ENCODE measurements around the gene TAS2R14.
A peak's percentile ranks its signal among the peaks of the same experiment; 100 is the strongest.

The TAS2R14 gene

GRCh38 chr12:10939163-10939562 is at the start of gene TAS2R14:
Gene TAS2R14, minus strand, starts transcription at chr12:10939263. Its CDS starts 56 bp downstream, at chr12:10939207.
- peaks cover 7% of the 10 kb centered on the region for H3K36me3 Mint-ChIP-seq
- H3K27me3 Mint-ChIP-seq: no peaks in the 10 kb centered on the region
- H3K4me3 Mint-ChIP-seq: no peak within 1 kb of the TSS
- H3K4me1 Mint-ChIP-seq: peaks cover 6% of the 10 kb centered on the region
- no peak within 1 kb of the TSS for H3K27ac Mint-ChIP-seq
- H3K9me3 Mint-ChIP-seq: peaks cover 6% of the 10 kb centered on the region

- H3K9me3 Mint-ChIP-seq: no peaks in the 10 kb centered on the region
- H3K27me3 Mint-ChIP-seq: no peaks in the 10 kb centered on the region
- H3K4me1 Mint-ChIP-seq: peaks cover 41% of the 10 kb centered on the region
- no peak within 1 kb of the TSS for H3K4me3 Mint-ChIP-seq
- H3K36me3 Mint-ChIP-seq: peaks cover 11% of the 10 kb centered on the region
- H3K27ac Mint-ChIP-seq: peak within 1 kb of the TSS; percentile 14
Measured at GRCh38 chr12:10986812-10987211, 47.7 kb upstream of the TAS2R14 start, which contains the start of gene TAS2R50. Gene TAS2R50, minus strand, starts transcription at chr12:10986912. Its CDS starts 52 bp downstream, at chr12:10986860.

- H3K36me3 Mint-ChIP-seq: peaks cover 4% of the 10 kb centered on the region
- H3K27me3 Mint-ChIP-seq: no peaks in the 10 kb centered on the region
- no peak overlapping the region for H3K27ac Mint-ChIP-seq
- no peak overlapping the region for H3K4me3 Mint-ChIP-seq
- H3K9me3 Mint-ChIP-seq: no peaks in the 10 kb centered on the region
- peaks cover 68% of the 10 kb centered on the region for H3K4me1 Mint-ChIP-seq
Measured at GRCh38 chr12:10982244-10982643, 43.2 kb upstream of the TAS2R14 start.

GRCh38 chr12:10974965-10975364 is 35.9 kb upstream of the TAS2R14 start:
- Mint-ChIP-seq H3K27me3 (no peaks in the 10 kb centered on the region), H3K9me3 (no peaks in the 10 kb centered on the region), H3K4me1 (peaks cover 41% of the 10 kb centered on the region), H3K27ac (no peak overlapping the region), H3K4me3 (no peak overlapping the region), H3K36me3 (peaks cover 4% of the 10 kb centered on the region)

- Mint-ChIP-seq H3K27me3 (no peaks in the 10 kb centered on the region), H3K27ac (no peak overlapping the region), H3K9me3 (no peaks in the 10 kb centered on the region), H3K36me3 (peaks cover 18% of the 10 kb centered on the region), H3K4me1 (no peaks in the 10 kb centered on the region), H3K4me3 (no peak overlapping the region)
Measured at GRCh38 chr12:10968765-10969456, 29.8 kb upstream of the TAS2R14 start.

- H3K4me3 Mint-ChIP-seq: no peak overlapping the region
- H3K36me3 Mint-ChIP-seq: peaks cover 18% of the 10 kb centered on the region
- H3K4me1 Mint-ChIP-seq: peaks cover 1% of the 10 kb centered on the region
- no peak overlapping the region for H3K27ac Mint-ChIP-seq
- H3K27me3 Mint-ChIP-seq: no peaks in the 10 kb centered on the region
- no peaks in the 10 kb centered on the region for H3K9me3 Mint-ChIP-seq
Measured at GRCh38 chr12:10967409-10967808, 28.3 kb upstream of the TAS2R14 start.

- Mint-ChIP-seq H3K27me3 (no peaks in the 10 kb centered on the region), H3K4me1 (peaks cover 12% of the 10 kb centered on the region), H3K9me3 (no peaks in the 10 kb centered on the region), H3K4me3 (no peak overlapping the region), H3K27ac (no peak overlapping the region), H3K36me3 (peaks cover 22% of the 10 kb centered on the region)
Measured at GRCh38 chr12:10966314-10966713, 27.3 kb upstream of the TAS2R14 start.

- H3K4me3 Mint-ChIP-seq: no peak overlapping the region
- H3K9me3 Mint-ChIP-seq: no peaks in the 10 kb centered on the region
- peaks cover 22% of the 10 kb centered on the region for H3K36me3 Mint-ChIP-seq
- peaks cover 19% of the 10 kb centered on the region for H3K4me1 Mint-ChIP-seq
- H3K27ac Mint-ChIP-seq: no peak overlapping the region
- no peaks in the 10 kb centered on the region for H3K27me3 Mint-ChIP-seq
Measured at GRCh38 chr12:10965476-10965875, 26.4 kb upstream of the TAS2R14 start.

GRCh38 chr12:10960211-10960610 is 21.1 kb upstream of the TAS2R14 start:
- Mint-ChIP-seq H3K4me1 (peaks cover 43% of the 10 kb centered on the region), H3K27me3 (no peaks in the 10 kb centered on the region), H3K4me3 (no peak overlapping the region), H3K36me3 (peaks cover 39% of the 10 kb centered on the region), H3K9me3 (peaks cover 11% of the 10 kb centered on the region), H3K27ac (no peak overlapping the region)

GRCh38 chr12:10959804-10960203 is 20.7 kb upstream of the TAS2R14 start:
- Mint-ChIP-seq H3K27me3 (no peaks in the 10 kb centered on the region), H3K27ac (no peak overlapping the region)

GRCh38 chr12:10957741-10958140 is 18.7 kb upstream of the TAS2R14 start:
- no peak overlapping the region for H3K4me3 Mint-ChIP-seq

More at GRCh38 chr12:10959804-10960203, 20.7 kb upstream of the TAS2R14 start:
- H3K4me1 Mint-ChIP-seq: peaks cover 44% of the 10 kb centered on the region
- H3K36me3 Mint-ChIP-seq: peaks cover 42% of the 10 kb centered on the region
- peaks cover 12% of the 10 kb centered on the region for H3K9me3 Mint-ChIP-seq
- H3K4me3 Mint-ChIP-seq: no peak overlapping the region

GRCh38 chr12:10956085-10956484 is 17.0 kb upstream of the TAS2R14 start:
- no peak overlapping the region for H3K27ac Mint-ChIP-seq
- H3K4me1 Mint-ChIP-seq: peaks cover 37% of the 10 kb centered on the region
- peaks cover 14% of the 10 kb centered on the region for H3K9me3 Mint-ChIP-seq
- H3K27me3 Mint-ChIP-seq: no peaks in the 10 kb centered on the region
- H3K4me3 Mint-ChIP-seq: no peak overlapping the region
- peaks cover 45% of the 10 kb centered on the region for H3K36me3 Mint-ChIP-seq

More at GRCh38 chr12:10957741-10958140, 18.7 kb upstream of the TAS2R14 start:
- no peak overlapping the region for H3K27ac Mint-ChIP-seq
- peaks cover 47% of the 10 kb centered on the region for H3K36me3 Mint-ChIP-seq
- H3K4me1 Mint-ChIP-seq: peaks cover 50% of the 10 kb centered on the region
- no peaks in the 10 kb centered on the region for H3K27me3 Mint-ChIP-seq
- peaks cover 12% of the 10 kb centered on the region for H3K9me3 Mint-ChIP-seq

GRCh38 chr12:10952645-10953044 is 13.6 kb upstream of the TAS2R14 start:
- Mint-ChIP-seq H3K27me3 (no peaks in the 10 kb centered on the region), H3K36me3 (peaks cover 46% of the 10 kb centered on the region), H3K4me1 (peaks cover 22% of the 10 kb centered on the region), H3K9me3 (peaks cover 18% of the 10 kb centered on the region), H3K4me3 (no peak overlapping the region), H3K27ac (no peak overlapping the region)

GRCh38 chr12:10943167-10943566 is 4.1 kb upstream of the TAS2R14 start:
- Mint-ChIP-seq H3K4me3 (no peak overlapping the region), H3K36me3 (peaks cover 14% of the 10 kb centered on the region), H3K27ac (no peak overlapping the region), H3K27me3 (no peaks in the 10 kb centered on the region), H3K9me3 (peaks cover 6% of the 10 kb centered on the region), H3K4me1 (peaks cover 6% of the 10 kb centered on the region)

GRCh38 chr12:10941916-10942607 is 3.0 kb upstream of the TAS2R14 start:
- Mint-ChIP-seq H3K27me3 (no peaks in the 10 kb centered on the region), H3K4me3 (no peak overlapping the region), H3K27ac (no peak overlapping the region), H3K9me3 (peaks cover 6% of the 10 kb centered on the region), H3K4me1 (peaks cover 6% of the 10 kb centered on the region), H3K36me3 (peaks cover 14% of the 10 kb centered on the region)

GRCh38 chr12:10941369-10941768 is 2.3 kb upstream of the TAS2R14 start:
- Mint-ChIP-seq H3K36me3 (peaks cover 10% of the 10 kb centered on the region), H3K27ac (no peak overlapping the region), H3K9me3 (peaks cover 6% of the 10 kb centered on the region), H3K27me3 (no peaks in the 10 kb centered on the region), H3K4me3 (no peak overlapping the region), H3K4me1 (peaks cover 6% of the 10 kb centered on the region)
